H1 (cell line): ENCODE results near the gene PTMS. TPM values are rescaled to one million over a fixed set of nuclear protein-coding genes. Genes with fewer than 3 reads are reported as not detected.
A peak's percentile ranks its signal among the peaks of the same experiment; 100 is the strongest.

Source experiments
- CTCF ChIA-PET: fragments of 300-600 bp; sonication (Branson Sonifier 250); formaldehyde crosslinking; loops from one replicate; lab custom pipeline; 2021; ENCODE audit not compliant: partially characterized antibody; lab: Charles Lee
- POLR2A ChIA-PET: fragments of 300-600 bp; sonication (Branson Sonifier 250); formaldehyde crosslinking; loops from one replicate; lab custom pipeline; 2021; ENCODE audit warnings: inconsistent platforms; ENCODE audit not compliant: partially characterized antibody; lab: Charles Lee
- DNase-seq, 2 experiments: peaks; one replicate each; pipeline versions ENCODE4 v3.0.0 to v3.0.0-alpha.2; 2010 to 2022; ENCODE audit warnings: low spot score in 2 of 2, low read depth in 1 of 2, mixed read lengths in 1 of 2
- FAIRE-seq: peaks from 2 replicates; lab custom pipeline; 2011; peaks lifted over from hg19 to GRCh38; lab: Jason Lieb, UNC
- H2AFZ ChIP-seq: 2 replicates; pipeline ENCODE4 v1.8.1; 2012; ENCODE audit warnings: low read length, inconsistent platforms
- H2AK5ac ChIP-seq: 2 replicates; pipeline ENCODE4 v1.6.1; 2013; ENCODE audit warnings: low read depth, low read length
- H2BK120ac ChIP-seq: replicated peaks from 2 replicates; pipeline ENCODE3; 2013; ENCODE audit warnings: low read depth, low read length, inconsistent platforms
- H2BK12ac ChIP-seq: 2 replicates; pipeline ENCODE4 v1.6.1; 2013; ENCODE audit warnings: low read depth, low read length
- H2BK15ac ChIP-seq: 2 replicates; pipeline ENCODE4 v1.6.1; 2013; ENCODE audit warnings: low read length
- H2BK20ac ChIP-seq: 2 replicates; pipeline ENCODE4 v1.6.1; 2013; ENCODE audit warnings: low read length
- H2BK5ac ChIP-seq: 2 replicates; pipeline ENCODE4 v1.6.1; 2013; ENCODE audit warnings: low read depth, low read length
- H3K14ac ChIP-seq: 2 replicates; pipeline ENCODE4 v1.6.1; 2013; ENCODE audit warnings: inconsistent platforms; ENCODE audit not compliant: insufficient read length
- H3K18ac ChIP-seq: 2 replicates; pipeline ENCODE4 v1.6.1; 2013; ENCODE audit warnings: low read length; ENCODE audit errors: extremely low read depth
- H3K23ac ChIP-seq: 2 replicates; pipeline ENCODE4 v1.6.1; 2013; ENCODE audit warnings: inconsistent platforms; ENCODE audit not compliant: insufficient read length
- H3K23me2 ChIP-seq: 2 replicates; pipeline ENCODE4 v1.6.1; 2013; ENCODE audit warnings: low read depth, low read length
- H3K27ac ChIP-seq: 2 replicates; pipeline ENCODE4 v1.6.1; 2011; ENCODE audit warnings: low read depth, low read length, inconsistent platforms
- H3K27me3 ChIP-seq, 4 experiments: replicated peaks in 1 of 4; 1 replicate in 1 of 4; 2 replicates in 3 of 4; pipeline versions ENCODE4 v1.6.1 to v1.8.1; 2011 to 2013; ENCODE audit warnings: low read length in 3 of 4, mild to moderate bottlenecking in 3 of 4, inconsistent platforms in 2 of 4, mixed read lengths in 2 of 4, moderate library complexity in 1 of 4; ENCODE audit not compliant: control insufficient read depth in 3 of 4, insufficient read depth in 3 of 4; ENCODE audit errors: extremely low read depth in 1 of 4
- H3K36me3 ChIP-seq, 4 experiments: 2 replicates each; pipeline versions ENCODE4 v1.6.1 to v1.8.1; 2011 to 2013; ENCODE audit warnings: mild to moderate bottlenecking in 4 of 4, low read length in 3 of 4, moderate library complexity in 2 of 4, control low read depth in 1 of 4, inconsistent platforms in 1 of 4; ENCODE audit not compliant: insufficient read depth in 4 of 4, control insufficient read depth in 2 of 4
- H3K4ac ChIP-seq: replicated peaks from 2 replicates; pipeline ENCODE3; 2013; ENCODE audit warnings: low read length, low read depth, mixed read lengths, inconsistent platforms; ENCODE audit not compliant: insufficient read length
- H3K4me1 ChIP-seq, 4 experiments: replicated peaks in 1 of 4; 1 replicate in 1 of 4; 2 replicates in 3 of 4; pipeline versions ENCODE4 v1.6.1 to v1.8.1; 2011 to 2013; ENCODE audit warnings: low read length in 3 of 4, inconsistent platforms in 2 of 4, mixed read lengths in 1 of 4; ENCODE audit not compliant: insufficient read depth in 4 of 4, control insufficient read depth in 3 of 4
- H3K4me2 ChIP-seq, 2 experiments: 2 replicates each; pipeline versions ENCODE4 v1.6.1 to v1.8.1; 2011 to 2013; ENCODE audit warnings: low read depth in 2 of 2, low read length in 2 of 2, control low read depth in 1 of 2, inconsistent platforms in 1 of 2, mild to moderate bottlenecking in 1 of 2; ENCODE audit not compliant: insufficient read depth in 1 of 2
- H3K4me3 ChIP-seq, 4 experiments: fragments of 200-600, 300-600 bp in 1 of 4; sonication (generic), shearing (Covaris generic), sonication (Bioruptor Twin) in 1 of 4; 2 replicates each; pipeline versions ENCODE4 v1.5.1 to v1.8.1; 2011 to 2016; ENCODE audit warnings: low read length in 4 of 4, low read depth in 3 of 4, control low read depth in 2 of 4, inconsistent platforms in 2 of 4, mild to moderate bottlenecking in 2 of 4, mixed read lengths in 1 of 4, moderate library complexity in 1 of 4; ENCODE audit not compliant: insufficient read depth in 2 of 4; ENCODE audit errors: extremely low read depth in 1 of 4
- H3K56ac ChIP-seq: replicated peaks from 2 replicates; pipeline ENCODE3; 2013; ENCODE audit warnings: low read depth, mild to moderate bottlenecking, mixed read lengths, low read length, inconsistent platforms; ENCODE audit not compliant: insufficient read length
- H3K79me1 ChIP-seq: 2 replicates; pipeline ENCODE4 v1.6.1; 2013; ENCODE audit warnings: low read depth, low read length, control low read depth
- H3K79me2 ChIP-seq, 2 experiments: 2 replicates each; pipeline versions ENCODE4 v1.6.1 to v1.8.1; 2012 to 2013; ENCODE audit warnings: low read length in 2 of 2, mild to moderate bottlenecking in 2 of 2, inconsistent platforms in 1 of 2; ENCODE audit not compliant: insufficient read depth in 2 of 2, control insufficient read depth in 1 of 2
- H3K9ac ChIP-seq, 4 experiments: replicated peaks in 1 of 4; 1 replicate in 1 of 4; 2 replicates in 3 of 4; pipeline versions ENCODE4 v1.6.1 to v1.8.1; 2011 to 2013; ENCODE audit warnings: low read depth in 3 of 4, low read length in 3 of 4, control low read depth in 2 of 4, mild to moderate bottlenecking in 2 of 4, moderate library complexity in 2 of 4, inconsistent platforms in 1 of 4; ENCODE audit errors: extremely low read depth in 1 of 4
- H3K9me3 ChIP-seq, 2 experiments: 2 replicates each; pipeline versions ENCODE4 v1.6.1 to v1.8.1; 2012 to 2013; ENCODE audit warnings: mild to moderate bottlenecking in 2 of 2, moderate library complexity in 2 of 2, control low read depth in 1 of 2, inconsistent platforms in 1 of 2, low read depth in 1 of 2, low read length in 1 of 2, mixed read lengths in 1 of 2; ENCODE audit not compliant: insufficient read depth in 2 of 2
- H4K20me1 ChIP-seq, 2 experiments: replicated peaks in 1 of 2; 2 replicates each; pipeline versions ENCODE3 to v1.8.1; 2011 to 2013; ENCODE audit warnings: inconsistent platforms in 2 of 2, low read length in 2 of 2, mild to moderate bottlenecking in 1 of 2; ENCODE audit not compliant: insufficient read depth in 2 of 2, control insufficient read depth in 1 of 2
- H4K5ac ChIP-seq: 2 replicates; pipeline ENCODE4 v1.6.1; 2013; ENCODE audit warnings: low read length, low read depth, mixed read lengths, inconsistent platforms; ENCODE audit not compliant: insufficient read length
- H4K8ac ChIP-seq: 2 replicates; pipeline ENCODE4 v1.8.0; 2013; ENCODE audit warnings: mild to moderate bottlenecking, moderate library complexity, low read length, inconsistent platforms; ENCODE audit not compliant: insufficient read depth; ENCODE audit errors: extremely low read depth
- H4K91ac ChIP-seq: replicated peaks from 2 replicates; pipeline ENCODE3; 2013; ENCODE audit warnings: low read length, mixed read lengths, inconsistent platforms; ENCODE audit not compliant: insufficient read length
- RAD21 ChIP-seq, 2 experiments: IDR thresholded peaks in 1 of 2; conservative IDR thresholded peaks in 1 of 2; 2 replicates each; pipeline ENCODE4 v1.6.1; 2011; ENCODE audit warnings: low read depth in 2 of 2, low read length in 2 of 2, improper control_type of control experiment in 1 of 2, inconsistent platforms in 1 of 2, mild to moderate bottlenecking in 1 of 2, moderate library complexity in 1 of 2
- WGBS, 2 experiments: shearing (Covaris generic) in 1 of 2; methylation state at CpG; one replicate each; pipeline versions ENCODE4 v1.1.6 to v1.1.7; 2013 to 2015; ENCODE audit warnings: low lambda C conversion rate in 2 of 2, mixed read lengths in 2 of 2, inconsistent platforms in 1 of 2, low coverage in 1 of 2, missing lambda C conversion rate in 1 of 2; ENCODE audit not compliant: insufficient replicate concordance in 2 of 2, insufficient coverage in 1 of 2, insufficient read length in 1 of 2; ENCODE audit errors: extremely low coverage in 1 of 2, missing lambda C conversion rate in 1 of 2; 5-methylcytosine and 5-hydroxymethylcytosine counted together
- polyA plus RNA-seq, 7 experiments: library from polyadenylated mRNA; depleted of rRNA in 3 of 7; stranded (reverse) in 5 of 7; unstranded in 2 of 7; fragments of >200 nt in 5 of 7; fragments of 200-250 nt in 2 of 7; gene quantifications; 1 replicate in 5 of 7; 2 replicates in 1 of 7; 4 replicates in 1 of 7; pipeline versions ENCODE4 v1.2.1 to v1.2.3, GENCODE V29; 2011 to 2013; ENCODE audit warnings: missing spikeins in 2 of 7, mixed read lengths in 2 of 7
- total RNA-seq: library from RNA; stranded (reverse); fragmentation: NEBNext Ultra II Directional; extraction: Animal tissue kit (Norgen Biotek cat#: 25700); gene quantifications from 2 replicates; pipeline ENCODE4 v1.2.1, GENCODE V29; 2021
- TF ChIP-seq, protein P1 (sequence below): IDR thresholded peaks from 2 replicates; pipeline ENCODE4 v1.6.1; 2012; ENCODE audit warnings: inconsistent platforms
- TF ChIP-seq, protein P2 (sequence below), 3 experiments: IDR thresholded peaks; 1 replicate in 2 of 3; 2 replicates in 1 of 3; pipeline versions ENCODE4 v1.5.1 to v1.6.1; 2011; ENCODE audit warnings: low read length in 3 of 3, mild to moderate bottlenecking in 3 of 3, inconsistent platforms in 2 of 3, low read depth in 1 of 3, moderate library complexity in 1 of 3; ENCODE audit not compliant: insufficient read depth in 1 of 3; ENCODE audit errors: control extremely low read depth in 1 of 3

Gene PTMS
- total and polyA plus RNA-seq, 2 of the 8 experiments (the other 6 are each of a cell fraction or from before 2014, with no cell fraction given): 444 to 553 TPM

DNA sequence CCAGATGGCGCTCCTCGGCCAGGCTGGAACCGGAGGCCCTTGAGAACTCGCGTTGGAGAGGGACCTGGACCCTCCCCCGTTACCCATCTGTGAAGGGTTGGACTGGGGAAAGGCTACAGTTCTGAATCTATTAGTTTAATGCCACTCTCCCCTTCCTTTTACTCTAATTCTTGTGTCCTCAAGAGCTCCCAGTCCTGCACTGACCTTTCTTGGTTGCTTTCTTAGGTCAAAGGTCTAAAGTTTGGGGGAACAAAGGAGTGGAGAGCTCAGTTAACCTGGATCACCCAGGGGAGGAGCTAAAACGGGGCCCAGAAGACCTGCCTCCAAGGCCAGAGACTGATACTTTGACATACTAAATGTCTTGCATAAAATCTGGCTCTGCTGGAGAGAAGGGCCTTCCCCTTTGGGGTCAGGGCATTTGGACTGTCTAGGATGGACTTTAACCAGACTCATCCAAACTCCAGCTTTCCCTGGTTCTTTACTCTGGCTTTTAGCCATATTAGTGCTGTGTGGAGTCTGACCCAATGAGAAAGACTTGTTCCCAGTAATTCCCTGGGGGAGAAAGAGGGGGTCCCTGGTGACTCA is 12.3 kb upstream of the PTMS start:
- no peak overlapping the region for H4K8ac ChIP-seq
- no peak overlapping the region for H2BK5ac ChIP-seq
- peaks cover 0 to 14% of the 10 kb centered on the region in 2 experiments; a peak in 2 of 4 replicates for H3K79me2 ChIP-seq
- H3K9me3 ChIP-seq: no peaks in the 10 kb centered on the region; a peak in 1 of 4 replicates
- no peak overlapping the region for H3K9ac ChIP-seq
- FAIRE-seq (no peak), DNase-seq (no peak)
- H2BK120ac ChIP-seq: no peak overlapping the region
- peaks cover 0 to 9% of the 10 kb centered on the region in 2 experiments for H4K20me1 ChIP-seq
- H2AK5ac ChIP-seq: no peak overlapping the region
- TF ChIP-seq, protein P1, sequence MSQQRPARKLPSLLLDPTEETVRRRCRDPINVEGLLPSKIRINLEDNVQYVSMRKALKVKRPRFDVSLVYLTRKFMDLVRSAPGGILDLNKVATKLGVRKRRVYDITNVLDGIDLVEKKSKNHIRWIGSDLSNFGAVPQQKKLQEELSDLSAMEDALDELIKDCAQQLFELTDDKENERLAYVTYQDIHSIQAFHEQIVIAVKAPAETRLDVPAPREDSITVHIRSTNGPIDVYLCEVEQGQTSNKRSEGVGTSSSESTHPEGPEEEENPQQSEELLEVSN: no peak
- peak; percentile 94 to 98 for TF ChIP-seq RAD21 (IDR thresholded peaks at IDR 0.05 in 1 of 2, conservative IDR thresholded peaks at IDR 0.05 in 1 of 2; ENCODE audit: low read depth in 2 of 2, low read length in 2 of 2)
- TF ChIP-seq, protein P2, sequence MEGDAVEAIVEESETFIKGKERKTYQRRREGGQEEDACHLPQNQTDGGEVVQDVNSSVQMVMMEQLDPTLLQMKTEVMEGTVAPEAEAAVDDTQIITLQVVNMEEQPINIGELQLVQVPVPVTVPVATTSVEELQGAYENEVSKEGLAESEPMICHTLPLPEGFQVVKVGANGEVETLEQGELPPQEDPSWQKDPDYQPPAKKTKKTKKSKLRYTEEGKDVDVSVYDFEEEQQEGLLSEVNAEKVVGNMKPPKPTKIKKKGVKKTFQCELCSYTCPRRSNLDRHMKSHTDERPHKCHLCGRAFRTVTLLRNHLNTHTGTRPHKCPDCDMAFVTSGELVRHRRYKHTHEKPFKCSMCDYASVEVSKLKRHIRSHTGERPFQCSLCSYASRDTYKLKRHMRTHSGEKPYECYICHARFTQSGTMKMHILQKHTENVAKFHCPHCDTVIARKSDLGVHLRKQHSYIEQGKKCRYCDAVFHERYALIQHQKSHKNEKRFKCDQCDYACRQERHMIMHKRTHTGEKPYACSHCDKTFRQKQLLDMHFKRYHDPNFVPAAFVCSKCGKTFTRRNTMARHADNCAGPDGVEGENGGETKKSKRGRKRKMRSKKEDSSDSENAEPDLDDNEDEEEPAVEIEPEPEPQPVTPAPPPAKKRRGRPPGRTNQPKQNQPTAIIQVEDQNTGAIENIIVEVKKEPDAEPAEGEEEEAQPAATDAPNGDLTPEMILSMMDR (IDR thresholded peaks at IDR 0.05; ENCODE audit: control extremely low read depth in 1 of 3, insufficient read depth in 1 of 3, low read depth in 1 of 3, low read length in 3 of 3): peak in 2 of 3 experiments; percentile 94 to 95; a peak in 3 of 4 replicates
- H4K5ac ChIP-seq: peak overlapping the region; percentile 22
- H3K27ac ChIP-seq: no peak overlapping the region; the same call in 1 of the 2 replicates
- H3K18ac ChIP-seq: no peak overlapping the region
- 4% methylated on average over 7 of the region's 7 CpGs; no CpG with 5 or more reads in 1 of the 2 experiments for WGBS, 2 experiments
- H2AFZ ChIP-seq: peak overlapping the region; percentile 15
- peaks cover 7% of the 10 kb centered on the region; the same call in 1 of the 2 replicates for H3K79me1 ChIP-seq
- ChIA-PET POLR2A (interaction anchor here (0.8 to 7.0 kb wide), 19 partner anchors 9 to 219 kb away, joined by 3 to 151 read pairs (median 14); partner anchors contain the start of genes CDCA3, COPS7A, GAPDH and GNB3), CTCF (interaction anchor here (0.7 to 16.3 kb wide), 29 partner anchors 8 to 214 kb away, joined by 3 to 427 read pairs (median 6); partner anchors contain the start of genes CD4, CDCA3, COPS7A and GNB3)
- peak overlapping the region; percentile 52 to 78 for H3K4me2 ChIP-seq
- peaks cover 19 to 32% (median 28%) of the 10 kb centered on the region in 4 experiments for H3K36me3 ChIP-seq
- peaks cover 3 to 5% (median 3%) of the 10 kb centered on the region in 4 experiments; a peak in 6 of 7 replicates for H3K4me1 ChIP-seq
- no peak overlapping the region for H2BK12ac ChIP-seq
- no peak overlapping the region for H3K23ac ChIP-seq
- H3K4me3 ChIP-seq: peak overlapping the region in 1 of 4 experiments; percentile 87; a peak in 4 of 8 replicates
- peaks cover 10% of the 10 kb centered on the region for H3K23me2 ChIP-seq
- no peaks in the 10 kb centered on the region for H3K27me3 ChIP-seq
- no peak overlapping the region for H3K56ac ChIP-seq
- H4K91ac ChIP-seq: no peak overlapping the region
- H2BK15ac ChIP-seq: no peak overlapping the region
- H2BK20ac ChIP-seq: no peak overlapping the region
- H3K4ac ChIP-seq: no peak overlapping the region
- H3K14ac ChIP-seq: no peak overlapping the region
